Lung (tissue), 12 donors: ENCODE results near the gene CWC27. TPM values are rescaled to one million over a fixed set of nuclear protein-coding genes. Genes with fewer than 3 reads are reported as not detected.

Experiments used
- ATAC-seq: fragments of 200-7000 bp; cut with Tn5 transposase; one replicate; pipeline ENCODE4 v1.9.1; 2020; ENCODE audit warnings: moderate number of reproducible peaks; ENCODE audit not compliant: insufficient read depth, low FRiP score
- DNase-seq, 3 donors: peaks; one replicate each; pipeline ENCODE4 v3.0.0-alpha.2; 2013 to 2017
- H3K27ac ChIP-seq, 2 donors: one replicate each; pipeline ENCODE4 v1.5.1; 2013; ENCODE audit warnings: mild to moderate bottlenecking in 2 of 2, moderate library complexity in 2 of 2, control low read depth in 1 of 2, inconsistent platforms in 1 of 2, low read depth in 1 of 2, low read length in 1 of 2
- H3K27me3 ChIP-seq, 3 donors: one replicate each; pipeline ENCODE4 v1.5.1; 2013; ENCODE audit warnings: low read length in 2 of 3; ENCODE audit not compliant: control insufficient read depth in 3 of 3, insufficient read depth in 3 of 3
- H3K36me3 ChIP-seq, 4 donors: one replicate each; pipeline ENCODE4 v1.5.1; 2013; ENCODE audit warnings: low read length in 4 of 4, mild to moderate bottlenecking in 1 of 4, moderate library complexity in 1 of 4; ENCODE audit not compliant: control insufficient read depth in 4 of 4, insufficient read depth in 4 of 4
- H3K4me1 ChIP-seq, 5 donors: one replicate each; pipeline ENCODE4 v1.5.1; 2013; ENCODE audit warnings: low read length in 5 of 5, mild to moderate bottlenecking in 2 of 5, moderate library complexity in 1 of 5; ENCODE audit not compliant: control insufficient read depth in 5 of 5, insufficient read depth in 5 of 5
- H3K4me3 ChIP-seq: one replicate; pipeline ENCODE4 v1.5.1; 2013; ENCODE audit warnings: mild to moderate bottlenecking, control low read depth, moderate library complexity
- H3K9ac ChIP-seq, 2 donors: one replicate each; pipeline ENCODE4 v1.5.1; 2013; ENCODE audit warnings: low read length in 2 of 2, control low read depth in 1 of 2; ENCODE audit not compliant: insufficient read depth in 1 of 2
- H3K9me3 ChIP-seq, 4 donors: one replicate each; pipeline ENCODE4 v1.5.1; 2013; ENCODE audit warnings: low read length in 3 of 4, mild to moderate bottlenecking in 1 of 4, moderate library complexity in 1 of 4; ENCODE audit not compliant: control insufficient read depth in 4 of 4, insufficient read depth in 3 of 4
- WGBS, 2 donors: extraction: QIAGEN DNeasy Blood & Tissue Kit; methylation state at CpG; one replicate each; pipeline ENCODE4 v1.1.7; 2013; 5-methylcytosine and 5-hydroxymethylcytosine counted together
- polyA plus RNA-seq, 2 donors: library from polyadenylated mRNA; stranded (reverse); fragments of 200-250 nt; gene quantifications; one replicate each; pipeline ENCODE4 v1.2.1, GENCODE V29; 2013
- total RNA-seq, 2 donors: library from RNA; depleted of rRNA in 1 of 2; stranded (reverse); fragments of >200 nt in 1 of 2; gene quantifications; one replicate each; pipeline ENCODE4 v1.2.1, GENCODE V29; 2014 to 2021
- TF ChIP-seq, protein P1 (sequence below): IDR thresholded peaks from 2 replicates; pipeline ENCODE4 v1.5.1; 2012; ENCODE audit warnings: mild to moderate bottlenecking; ENCODE audit errors: control extremely low read depth, extremely low read depth
- donor health status: control.
- donor health status: control.
- donor health status: Bipolar disorder and iron deficiency.
- donor health status: healthy.
- donor health status: DM: yes; HTN: yes; CAD: no.

Gene CWC27
- total and polyA plus RNA-seq, 4 donors: 12.0 to 21.2 (median 16.7) TPM

DNA sequence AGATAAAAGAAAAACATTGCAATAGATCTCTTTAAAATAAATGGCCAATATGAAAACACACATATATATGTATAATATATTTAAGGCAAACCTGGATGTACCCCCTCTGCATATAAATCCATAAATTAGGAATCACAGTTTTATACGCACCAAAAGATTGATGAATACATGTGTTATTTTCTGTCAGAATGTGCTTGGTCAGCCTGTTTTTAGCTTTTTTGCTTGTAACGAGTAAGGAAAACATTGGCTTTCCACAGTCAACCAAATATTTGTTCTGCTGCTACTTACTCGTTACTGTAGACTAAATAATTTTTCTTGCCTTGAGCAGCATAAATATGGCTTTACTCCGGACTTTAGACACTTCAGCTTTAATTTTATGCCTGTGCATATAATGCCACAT, 173.7 kb downstream of the CWC27 start:
- no peak overlapping the region for H3K27ac ChIP-seq
- no peak overlapping the region for H3K4me3 ChIP-seq
- DNase-seq (no peak), ATAC-seq (no peak)
- H3K4me1 ChIP-seq: peaks cover 0 to 6% (median 3%) of the 10 kb centered on the region in 5 donors
- WGBS, 2 donors: 81 to 86% methylated on average over 4 of the region's 4 CpGs
- H3K27me3 ChIP-seq: no peaks in the 10 kb centered on the region
- no peak overlapping the region for H3K9ac ChIP-seq
- TF ChIP-seq, protein P1, sequence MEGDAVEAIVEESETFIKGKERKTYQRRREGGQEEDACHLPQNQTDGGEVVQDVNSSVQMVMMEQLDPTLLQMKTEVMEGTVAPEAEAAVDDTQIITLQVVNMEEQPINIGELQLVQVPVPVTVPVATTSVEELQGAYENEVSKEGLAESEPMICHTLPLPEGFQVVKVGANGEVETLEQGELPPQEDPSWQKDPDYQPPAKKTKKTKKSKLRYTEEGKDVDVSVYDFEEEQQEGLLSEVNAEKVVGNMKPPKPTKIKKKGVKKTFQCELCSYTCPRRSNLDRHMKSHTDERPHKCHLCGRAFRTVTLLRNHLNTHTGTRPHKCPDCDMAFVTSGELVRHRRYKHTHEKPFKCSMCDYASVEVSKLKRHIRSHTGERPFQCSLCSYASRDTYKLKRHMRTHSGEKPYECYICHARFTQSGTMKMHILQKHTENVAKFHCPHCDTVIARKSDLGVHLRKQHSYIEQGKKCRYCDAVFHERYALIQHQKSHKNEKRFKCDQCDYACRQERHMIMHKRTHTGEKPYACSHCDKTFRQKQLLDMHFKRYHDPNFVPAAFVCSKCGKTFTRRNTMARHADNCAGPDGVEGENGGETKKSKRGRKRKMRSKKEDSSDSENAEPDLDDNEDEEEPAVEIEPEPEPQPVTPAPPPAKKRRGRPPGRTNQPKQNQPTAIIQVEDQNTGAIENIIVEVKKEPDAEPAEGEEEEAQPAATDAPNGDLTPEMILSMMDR: no peak
- H3K36me3 ChIP-seq: peaks cover 0 to 2% (median 0%) of the 10 kb centered on the region in 4 donors
- H3K9me3 ChIP-seq: no peaks in the 10 kb centered on the region

DNA sequence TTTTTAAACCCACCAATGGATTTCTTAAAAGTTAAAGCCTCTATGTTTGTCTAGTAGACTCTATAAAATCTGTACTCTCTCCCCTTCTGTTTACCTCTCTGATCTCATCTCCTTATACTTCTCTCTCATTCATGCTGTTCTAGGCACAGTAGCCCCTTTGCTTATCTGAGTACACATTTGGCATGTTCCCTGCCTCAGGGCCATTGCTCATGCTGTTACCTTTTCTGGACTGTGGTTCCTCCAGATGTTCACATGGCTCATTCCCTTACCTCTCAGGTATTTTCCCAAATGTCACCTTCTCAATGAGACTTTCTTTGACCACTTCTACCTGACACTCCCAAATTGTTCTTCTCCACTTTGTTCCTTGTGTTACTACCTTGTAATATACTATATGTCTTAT, 176.1 kb downstream of the CWC27 start:
- Histone ChIP-seq H3K9ac (no peak overlapping the region), H3K36me3 (no peaks in the 10 kb centered on the region), H3K27ac (no peak overlapping the region), H3K9me3 (no peaks in the 10 kb centered on the region), H3K27me3 (no peaks in the 10 kb centered on the region), H3K4me3 (no peak overlapping the region), H3K4me1 (peaks cover 0 to 9% (median 0%) of the 10 kb centered on the region in 5 donors)
- TF ChIP-seq, protein P1: no peak
- ATAC-seq (no peak), DNase-seq (no peak)

DNA sequence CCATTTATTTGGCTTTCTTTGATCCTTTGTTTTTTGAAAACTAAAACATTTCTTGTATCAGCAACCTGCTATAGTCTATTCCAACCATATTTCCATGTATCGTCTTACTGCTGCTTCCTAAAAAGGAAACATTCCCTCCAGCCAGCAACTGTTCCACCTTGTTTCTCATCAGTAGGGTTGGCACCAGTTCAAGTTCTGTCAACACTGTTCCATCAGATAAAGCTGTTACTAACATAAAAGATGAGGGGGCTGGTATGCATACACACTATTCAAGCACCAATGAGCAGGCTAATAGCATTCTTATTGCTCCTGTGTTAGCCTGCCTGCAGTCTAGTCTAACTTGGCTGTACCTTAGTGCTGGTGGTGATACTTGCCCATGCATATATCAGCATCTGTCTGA, 178.3 kb downstream of the CWC27 start:
- Histone ChIP-seq H3K27me3 (no peaks in the 10 kb centered on the region), H3K4me1 (peaks cover 0 to 9% (median 0%) of the 10 kb centered on the region in 5 donors), H3K9me3 (no peaks in the 10 kb centered on the region), H3K4me3 (no peak overlapping the region), H3K36me3 (no peaks in the 10 kb centered on the region), H3K27ac (no peak overlapping the region), H3K9ac (no peak overlapping the region)
- DNase-seq (peak in 1 of 3 donors; percentile 45), ATAC-seq (no peak)
- TF ChIP-seq, protein P1: no peak
- WGBS, 2 donors: 67 to 69% methylated on average over 1 of the region's 1 CpG

DNA sequence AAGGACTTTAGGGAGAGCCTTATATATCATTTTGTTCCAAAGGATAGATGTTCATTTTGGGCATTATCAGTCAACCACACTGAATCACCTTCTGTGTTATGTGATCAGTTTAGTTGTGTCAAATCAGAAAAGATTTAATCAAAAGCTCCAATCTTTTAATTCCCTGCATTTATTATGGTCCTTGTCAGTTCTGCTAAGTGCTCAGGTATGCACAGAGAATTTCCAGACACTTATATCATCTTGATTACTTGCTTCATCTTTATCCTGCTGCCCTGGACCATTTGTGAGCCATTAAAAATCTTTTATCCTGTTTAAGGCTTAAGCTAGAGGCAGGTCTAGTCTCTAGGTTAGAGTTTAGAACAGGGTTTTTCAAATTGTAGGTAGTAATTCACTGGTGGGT, 179.1 kb downstream of the CWC27 start:
- H3K9ac ChIP-seq: no peak overlapping the region
- TF ChIP-seq, protein P1: no peak
- H3K27ac ChIP-seq: no peak overlapping the region
- no peak for DNase-seq
- H3K9me3 ChIP-seq: no peaks in the 10 kb centered on the region
- no peak for ATAC-seq
- no peaks in the 10 kb centered on the region for H3K27me3 ChIP-seq
- H3K36me3 ChIP-seq: no peaks in the 10 kb centered on the region
- H3K4me3 ChIP-seq: no peak overlapping the region
- peaks cover 0 to 9% (median 0%) of the 10 kb centered on the region in 5 donors for H3K4me1 ChIP-seq
